GM18502 (cell line): ENCODE data around the gene SURF4.
"Not testable (repeated sequence)": the region's sequence is repeated elsewhere in the genome, so short reads cannot be mapped to it uniquely, and the experiment has no call there.

Source experiments
- ATAC-seq: cut with Tn5 transposase; IDR thresholded peaks from one replicate; pipeline ENCODE4 v1.9.1; 2021; ENCODE audit warnings: mild to moderate bottlenecking; ENCODE audit not compliant: unreplicated experiment, poor library complexity

SURF4 gene

GRCh38 chr9:133400292-133400691 lies 24.4 kb upstream of the SURF4 start:
- ATAC-seq = no peak

- no peak for ATAC-seq
Observed at GRCh38 chr9:133397895-133398294, 22.0 kb upstream of the SURF4 start.

- ATAC-seq = no peak
Observed at GRCh38 chr9:133397370-133397769, 21.5 kb upstream of the SURF4 start.

- no peak for ATAC-seq
Observed at GRCh38 chr9:133396952-133397351, 21.1 kb upstream of the SURF4 start.

- ATAC-seq = no peak
Observed at GRCh38 chr9:133394687-133395271, 18.9 kb upstream of the SURF4 start.

GRCh38 chr9:133393399-133393798 lies 17.5 kb upstream of the SURF4 start:
- ATAC-seq = no peak

- not testable (repeated sequence) for ATAC-seq
Observed at GRCh38 chr9:133392308-133392707, 16.4 kb upstream of the SURF4 start.

GRCh38 chr9:133391449-133391848 lies 15.6 kb upstream of the SURF4 start:
- ATAC-seq = not testable (repeated sequence)

- no peak for ATAC-seq
Observed at GRCh38 chr9:133390713-133391112, 14.9 kb upstream of the SURF4 start.

- ATAC-seq = no peak
Observed at GRCh38 chr9:133389562-133389961, 13.7 kb upstream of the SURF4 start.

GRCh38 chr9:133389025-133389557 lies 13.2 kb upstream of the SURF4 start:
- ATAC-seq = no peak

GRCh38 chr9:133387680-133388079 lies 11.8 kb upstream of the SURF4 start:
- no peak for ATAC-seq

GRCh38 chr9:133386338-133386737 lies 10.5 kb upstream of the SURF4 start:
- no peak for ATAC-seq

- no peak for ATAC-seq
Observed at GRCh38 chr9:133385452-133385851, 9.6 kb upstream of the SURF4 start.

GRCh38 chr9:133384736-133385321 lies 9.0 kb upstream of the SURF4 start:
- no peak for ATAC-seq

- ATAC-seq = no peak
Observed at GRCh38 chr9:133383438-133383837, 7.6 kb upstream of the SURF4 start.

GRCh38 chr9:133382507-133383141 lies 6.8 kb upstream of the SURF4 start:
- ATAC-seq = no peak

GRCh38 chr9:133380734-133381133 lies 4.9 kb upstream of the SURF4 start:
- no peak for ATAC-seq

GRCh38 chr9:133379153-133380086 lies 3.6 kb upstream of the SURF4 start:
- ATAC-seq = no peak

- no peak for ATAC-seq
Observed at GRCh38 chr9:133378408-133378962, 2.6 kb upstream of the SURF4 start.
